Activated T-helper 1 cell treated with anti-CD3 and anti-CD28 coated beads, Interleukin-12 subunit alpha, Interleukin-12 subunit beta, Interleukin-2, Interleukin-4 antibody, amounts not matched to agents 30 ng/mL and 10 ng/mL and 1 ng/mL, durations not matched to agents 14 hours and 24 hours and 36 hours (primary cell): ENCODE data around the gene C1QTNF9. TPM values are rescaled to one million over a fixed set of nuclear protein-coding genes. Genes with fewer than 3 reads are reported as not detected.
"Not testable (repeated sequence)": the region's sequence is repeated elsewhere in the genome, so short reads cannot be mapped to it uniquely, and the experiment has no call there.

Experiments
- DNase-seq: peaks from one replicate; pipeline ENCODE4 v3.0.0; 2021; ENCODE audit warnings: low spot score
- H3K27ac Mint-ChIP-seq: one replicate; pipeline ENCODE4 v1.8.0; 2021; ENCODE audit warnings: mild to moderate bottlenecking, mixed read lengths
- H3K27me3 Mint-ChIP-seq: one replicate; pipeline ENCODE4 v1.8.0; 2022; ENCODE audit warnings: mild to moderate bottlenecking, moderate library complexity, mixed read lengths; ENCODE audit not compliant: insufficient read depth
- H3K36me3 Mint-ChIP-seq: one replicate; pipeline ENCODE4 v1.8.0; 2021; ENCODE audit warnings: low read depth, mixed read lengths
- H3K4me1 Mint-ChIP-seq: one replicate; pipeline ENCODE4 v1.8.0; 2021; ENCODE audit warnings: low read depth, mixed read lengths
- H3K4me3 Mint-ChIP-seq: one replicate; pipeline ENCODE4 v1.8.0; 2021; ENCODE audit warnings: mild to moderate bottlenecking, moderate library complexity, mixed read lengths
- H3K9me3 Mint-ChIP-seq: one replicate; pipeline ENCODE4 v1.8.0; 2021; ENCODE audit warnings: mixed read lengths
- intact Hi-C: fragments of 100-400 bp; cut with micrococcal nuclease; formaldehyde crosslinking; loops from one replicate; pipeline ENCODE4 v1.15.1; 2024
- total RNA-seq: library from RNA; stranded (reverse); gene quantifications from 2 replicates; pipeline ENCODE4 v1.2.3, GENCODE V29; 2022

The C1QTNF9 gene
- total RNA-seq, 1 donor from 2014 or later, result not detected

DNA sequence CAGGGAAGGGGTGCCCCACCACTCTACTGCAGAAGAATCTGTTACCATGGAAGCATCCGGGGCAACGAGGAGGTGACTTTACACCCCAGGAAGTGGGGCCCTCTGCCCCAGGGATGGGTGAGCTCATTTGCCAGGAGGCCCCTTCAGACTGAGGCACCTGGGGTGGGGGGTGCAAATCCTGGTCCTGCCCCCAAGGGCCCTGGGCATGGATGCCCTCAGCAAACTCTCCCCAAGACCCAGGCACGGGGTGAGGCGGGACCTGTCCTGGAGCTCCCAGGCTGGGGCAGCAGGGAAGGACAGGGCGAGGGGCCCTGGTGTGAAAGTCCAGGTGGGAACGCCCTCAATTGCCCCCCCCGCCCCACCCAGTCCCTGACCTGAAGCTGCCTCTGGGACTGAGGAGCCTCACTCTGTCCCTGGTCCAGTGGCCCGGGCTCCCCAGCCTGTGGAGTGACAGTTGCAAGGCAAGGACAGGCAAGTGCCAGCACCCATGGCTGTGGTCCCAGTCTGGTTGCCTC is 52.5 kb downstream of the C1QTNF9 start:
- no peak overlapping the region for H3K27ac Mint-ChIP-seq
- H3K36me3 Mint-ChIP-seq, result no peaks in the 10 kb centered on the region
- intact Hi-C loops, result no loop called here
- DNase-seq, result no peak
- H3K9me3 Mint-ChIP-seq, result no peaks in the 10 kb centered on the region
- peaks cover 2% of the 10 kb centered on the region for H3K27me3 Mint-ChIP-seq
- H3K4me1 Mint-ChIP-seq, result no peaks in the 10 kb centered on the region
- H3K4me3 Mint-ChIP-seq, result no peak overlapping the region

DNA sequence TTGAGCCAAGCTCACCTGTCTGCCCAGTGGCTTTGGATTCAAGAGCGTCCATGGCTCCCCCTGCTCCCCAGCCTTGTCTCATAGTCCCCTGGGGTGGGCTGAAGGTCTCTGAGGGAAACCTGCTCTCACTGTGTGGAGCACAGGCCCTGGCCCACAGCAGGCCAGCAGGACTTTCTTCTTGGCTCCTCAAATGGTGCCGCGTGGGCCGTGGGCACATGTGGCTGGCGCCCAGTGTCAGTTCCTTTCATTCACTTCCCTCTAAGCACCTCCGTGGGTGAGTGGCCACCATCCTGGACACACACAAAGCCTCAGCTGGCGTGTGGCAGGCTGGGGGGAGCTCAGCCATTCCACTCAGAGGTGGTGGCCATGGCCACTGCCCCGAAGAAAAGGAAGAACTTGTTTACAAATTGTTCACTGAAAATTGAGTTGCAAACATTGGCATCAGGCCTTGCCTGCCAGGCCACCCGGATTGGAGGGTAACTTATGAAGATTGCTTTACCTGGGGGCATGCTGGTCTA is 53.1 kb downstream of the C1QTNF9 start:
- intact Hi-C loops, result no loop called here
- Mint-ChIP-seq H3K9me3 (no peaks in the 10 kb centered on the region), H3K36me3 (no peaks in the 10 kb centered on the region), H3K27me3 (peaks cover 2% of the 10 kb centered on the region), H3K27ac (no peak overlapping the region), H3K4me1 (no peaks in the 10 kb centered on the region), H3K4me3 (no peak overlapping the region)
- no peak for DNase-seq

DNA sequence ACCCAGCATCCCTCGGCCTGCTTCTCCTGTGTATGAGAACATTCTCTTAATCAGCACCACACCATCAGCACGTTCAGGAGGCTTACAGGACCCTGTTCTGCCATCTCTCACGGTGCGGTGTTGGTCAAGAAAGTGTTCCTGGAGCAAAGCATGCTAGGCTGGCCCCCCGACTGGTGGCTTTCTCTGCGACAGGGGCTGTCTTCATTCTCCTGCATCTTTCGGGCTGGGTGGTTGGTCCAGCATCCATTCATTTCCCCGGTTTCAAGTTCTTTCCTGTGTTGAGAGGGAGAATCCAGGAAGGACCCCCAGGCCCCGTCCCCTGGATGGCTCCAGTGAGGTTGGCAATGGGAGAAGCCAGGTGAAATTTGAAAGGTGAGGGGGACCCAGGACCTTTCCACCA is 55.8 kb downstream of the C1QTNF9 start:
- DNase-seq, result no peak
- no peak overlapping the region for H3K27ac Mint-ChIP-seq
- intact Hi-C loops, result no loop called here
- H3K27me3 Mint-ChIP-seq, result peaks cover 2% of the 10 kb centered on the region
- no peaks in the 10 kb centered on the region for H3K36me3 Mint-ChIP-seq
- H3K4me3 Mint-ChIP-seq, result no peak overlapping the region
- no peaks in the 10 kb centered on the region for H3K9me3 Mint-ChIP-seq
- no peaks in the 10 kb centered on the region for H3K4me1 Mint-ChIP-seq

DNA sequence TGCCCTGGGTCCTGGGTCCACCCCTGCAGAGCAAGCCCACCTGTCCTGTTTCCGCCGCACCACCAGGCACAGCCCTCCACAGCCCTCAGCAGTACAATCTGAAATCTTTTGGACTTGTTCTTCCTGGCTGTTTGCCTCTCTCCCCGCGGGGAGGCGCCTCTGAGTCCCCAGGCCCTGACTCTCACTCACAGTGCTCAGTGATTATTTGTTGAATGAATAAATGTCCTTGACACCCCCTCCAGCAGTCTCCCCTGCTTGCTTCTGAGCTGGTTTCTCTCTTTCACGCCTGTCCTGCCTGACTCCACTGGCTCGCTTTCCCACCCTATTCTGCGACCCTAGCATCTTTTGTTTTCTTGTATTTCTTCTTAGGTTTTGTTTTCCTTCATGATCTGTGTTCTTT is 56.9 kb downstream of the C1QTNF9 start:
- DNase-seq, H3K9me3 Mint-ChIP-seq, H3K4me1 Mint-ChIP-seq, intact Hi-C loops, H3K27me3 Mint-ChIP-seq, H3K27ac Mint-ChIP-seq, H3K36me3 Mint-ChIP-seq, H3K4me3 Mint-ChIP-seq: not testable (repeated sequence)

DNA sequence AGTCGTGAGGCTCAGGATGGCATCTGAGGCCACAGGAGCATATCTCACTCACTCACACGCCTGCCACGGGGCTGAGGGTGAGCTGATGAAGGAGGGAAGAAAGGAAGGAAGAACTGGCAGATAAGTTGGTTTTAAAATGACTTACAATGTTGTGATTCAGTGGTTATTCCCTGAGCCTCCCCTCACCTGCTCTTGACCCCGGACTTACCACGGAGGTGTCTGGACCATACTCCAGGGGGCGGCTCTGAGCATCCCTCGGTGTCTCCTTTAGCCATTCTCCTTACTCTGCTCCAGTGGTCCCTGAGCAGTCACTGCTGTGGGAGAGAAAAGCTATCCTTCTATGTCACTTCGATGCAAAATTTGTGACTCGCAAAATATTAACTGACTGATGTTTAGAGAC is 61.9 kb downstream of the C1QTNF9 start:
- H3K36me3 Mint-ChIP-seq, intact Hi-C loops, DNase-seq, H3K9me3 Mint-ChIP-seq, H3K4me1 Mint-ChIP-seq, H3K4me3 Mint-ChIP-seq, H3K27ac Mint-ChIP-seq: not testable (repeated sequence)
- peaks cover 14% of the 10 kb centered on the region for H3K27me3 Mint-ChIP-seq

Other genes with a start within 250 kb of the C1QTNF9 start
- 56.2 and 56.3 TPM in 2 replicates for gene SPATA13, start 148.9 kb upstream of the C1QTNF9 start, total RNA-seq
- gene PARP4, start 203.2 kb downstream of the C1QTNF9 start, total RNA-seq, result 41.3 and 41.9 TPM in 2 replicates